ENCODE data around the gene CKB.

The CKB gene

DNA sequence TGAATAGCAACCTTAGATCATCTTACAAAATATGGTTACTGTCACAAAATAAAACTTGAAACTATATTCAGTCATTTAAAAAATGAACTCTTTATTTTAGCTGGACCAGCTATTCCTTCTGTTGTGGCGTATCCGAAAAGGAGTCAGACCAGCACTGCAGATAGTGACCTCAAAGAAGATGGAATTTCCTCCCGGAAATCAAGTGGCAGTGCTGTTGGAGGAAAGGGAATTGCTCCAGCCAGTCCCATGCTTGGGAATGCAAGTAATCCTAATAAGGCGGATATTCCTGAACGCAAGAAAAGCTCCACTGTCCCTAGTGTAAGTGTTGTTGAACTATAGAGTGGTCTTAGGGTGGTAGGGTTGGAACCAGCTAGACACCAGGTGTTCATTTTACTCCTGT is 47.7 kb downstream of the CKB start:
- Mint-ChIP-seq H3K27ac (no peak overlapping the region), H3K4me1 (peaks cover 9% of the 10 kb centered on the region), H3K9me3 (no peaks in the 10 kb centered on the region), H3K4me3 (no peak overlapping the region), H3K27me3 (no peaks in the 10 kb centered on the region)
- no peak for DNase-seq
- no peak for ATAC-seq

- peaks cover 6% of the 10 kb centered on the region for H3K4me1 Mint-ChIP-seq
- H3K27ac Mint-ChIP-seq: no peak overlapping the region
- ATAC-seq (no peak), DNase-seq (no peak)
- no peak overlapping the region for H3K4me3 Mint-ChIP-seq
- H3K27me3 Mint-ChIP-seq: no peaks in the 10 kb centered on the region
- no peaks in the 10 kb centered on the region for H3K9me3 Mint-ChIP-seq
Measured at GRCh38 chr14:103472939-103473338, 49.7 kb downstream of the CKB start.

Data from stimulated activated naive CD8-positive, alpha-beta T cell treated with anti-CD3 and anti-CD28 coated beads, Interleukin-15, amount 100 ng/mL, for 72 hours (primary cell).